K562 (cell line): ENCODE results near the gene STPG2. TPM values are rescaled to one million over a fixed set of nuclear protein-coding genes. Genes with fewer than 3 reads are reported as not detected.

Experiments used
- ATAC-seq: fragments of 200-7000 bp; cut with Tn5 transposase; 3 replicates; pipeline ENCODE4 v1.9.1; 2020; ENCODE audit warnings: moderate library complexity
- BruUV-seq: library from RNA; stranded (reverse); fragments of 400-500 nt; replicated peaks from 2 replicates; lab custom pipeline; 2021; lab: Mats Ljungman, UMichigan
- CTCF ChIA-PET: fragments of 300-600 bp; formaldehyde crosslinking; extraction: SDS; loops from one replicate; lab custom pipeline; 2021; ENCODE audit warnings: low intra/inter-chr PET ratio; lab: Yijun Ruan, JAX
- POLR2A ChIA-PET: fragments of 300-600, 350-650 bp; sonication (Branson Sonifier 250); formaldehyde crosslinking; extraction: SDS; loops from one replicate; lab custom pipeline; 2021; ENCODE audit warnings: antibody characterized with exemption, inconsistent platforms; lab: Yijun Ruan, JAX
- DNase-seq, 4 experiments: peaks; one replicate each; pipeline versions ENCODE4 v3.0.0 to v3.0.0-alpha.2; 2011 to 2018; ENCODE audit warnings: low spot score in 3 of 4, mixed read lengths in 3 of 4; ENCODE audit errors: extremely low read depth in 1 of 4
- FAIRE-seq: peaks from 2 replicates; lab custom pipeline; 2011; peaks lifted over from hg19 to GRCh38; lab: Jason Lieb, UNC
- H2AFZ ChIP-seq: 2 replicates; pipeline ENCODE4 v1.6.0; 2011; ENCODE audit warnings: low read depth, low read length, control low read depth, inconsistent platforms
- H3K27ac ChIP-seq: fragments of 200-600 bp; 3 replicates; pipeline ENCODE4 v1.8.0; 2011; ENCODE audit warnings: low read depth, mild to moderate bottlenecking, control low read depth, inconsistent platforms, low read length, moderate library complexity, mixed read lengths; ENCODE audit errors: extremely low read depth
- H3K27me3 ChIP-seq, 2 experiments: fragments of 300-600 bp in 1 of 2; 2 replicates in 1 of 2; 3 replicates in 1 of 2; pipeline versions ENCODE4 v1.6.0 to v1.8.0; 2011; ENCODE audit warnings: inconsistent platforms in 2 of 2, low read length in 2 of 2, mild to moderate bottlenecking in 1 of 2, mixed read lengths in 1 of 2, moderate library complexity in 1 of 2; ENCODE audit not compliant: control insufficient read depth in 2 of 2, insufficient read depth in 2 of 2
- H3K36me3 ChIP-seq: fragments of 300-600 bp; 3 replicates; pipeline ENCODE4 v1.8.0; 2011; ENCODE audit warnings: mild to moderate bottlenecking, low read length, inconsistent platforms; ENCODE audit not compliant: control insufficient read depth, insufficient read depth
- H3K4me1 ChIP-seq, 2 experiments: fragments of 200-600 bp in 1 of 2; replicated peaks in 1 of 2; 2 replicates in 1 of 2; 3 replicates in 1 of 2; pipeline versions ENCODE4 v1.5.1 to v1.8.0; 2011; ENCODE audit warnings: inconsistent platforms in 2 of 2, low read length in 2 of 2, mild to moderate bottlenecking in 1 of 2, mixed read lengths in 1 of 2, moderate library complexity in 1 of 2; ENCODE audit not compliant: control insufficient read depth in 2 of 2, insufficient read depth in 2 of 2
- H3K4me2 ChIP-seq: 2 replicates; pipeline ENCODE4 v1.6.1; 2011; ENCODE audit warnings: low read length, control low read depth, inconsistent platforms, mixed read lengths; ENCODE audit not compliant: insufficient read depth
- H3K4me3 ChIP-seq: fragments of 200-600 bp; sonication (generic), shearing (Covaris generic); 2 replicates; pipeline ENCODE4 v1.5.1; 2016; ENCODE audit warnings: control low read depth, inconsistent platforms
- H3K79me2 ChIP-seq: fragments of 200-600 bp; 3 replicates; pipeline ENCODE4 v1.8.0; 2011; ENCODE audit warnings: low read length, inconsistent platforms; ENCODE audit not compliant: control insufficient read depth, insufficient read depth
- H3K9ac ChIP-seq, 2 experiments: 2 replicates each; pipeline versions ENCODE4 v1.6.0 to v1.6.1; 2011; ENCODE audit warnings: low read depth in 2 of 2, low read length in 2 of 2, control low read depth in 1 of 2, inconsistent platforms in 1 of 2, mild to moderate bottlenecking in 1 of 2, mixed read lengths in 1 of 2; ENCODE audit not compliant: insufficient read depth in 1 of 2
- H3K9me1 ChIP-seq: one replicate; pipeline ENCODE4 v1.6.0; 2011; ENCODE audit warnings: inconsistent platforms, mild to moderate bottlenecking, low read length, moderate library complexity; ENCODE audit not compliant: control insufficient read depth, insufficient read depth
- H3K9me3 ChIP-seq: replicated peaks from 2 replicates; pipeline ENCODE4 v1.5.1; 2011; ENCODE audit warnings: low read depth, low read length, inconsistent platforms; ENCODE audit not compliant: control insufficient read depth, insufficient read depth
- H4K20me1 ChIP-seq: replicated peaks from 2 replicates; pipeline ENCODE4 v1.6.1; 2011; ENCODE audit warnings: low read length, inconsistent platforms, mixed read lengths; ENCODE audit not compliant: control insufficient read depth, insufficient read depth
- BDP1 ChIP-seq: IDR thresholded peaks from 3 replicates; pipeline ENCODE4 v1.6.1; 2011; ENCODE audit not compliant: insufficient read length, insufficient read depth
- CREM ChIP-seq: IDR thresholded peaks from 2 replicates; pipeline ENCODE4 v1.6.1; 2014; ENCODE audit warnings: antibody characterized with exemption, low read depth
- FOXP1 ChIP-seq: sonication (generic); formaldehyde crosslinking; IDR thresholded peaks from 2 replicates; pipeline ENCODE4 v1.8.0; 2022; ENCODE audit warnings: mild to moderate bottlenecking, missing genetic modification reagents
- HIVEP1 ChIP-seq: fragments of 250-450 bp; sonication (Bioruptor Pico); IDR thresholded peaks from 2 replicates; pipeline ENCODE4 v1.4.0; 2020; ENCODE audit warnings: mild to moderate bottlenecking
- KDM4B ChIP-seq, 2 experiments: fragments of 450-650 bp in 1 of 2; sonication (generic) in 1 of 2; IDR thresholded peaks; 2 replicates each; pipeline ENCODE4 v1.6.1; 2016 to 2017; ENCODE audit warnings: borderline replicate concordance in 2 of 2, antibody characterized with exemption in 1 of 2, low read depth in 1 of 2, mild to moderate bottlenecking in 1 of 2
- RBM25 ChIP-seq: fragments of 200-400 bp; formaldehyde crosslinking; IDR thresholded peaks from 2 replicates; pipeline ENCODE4 v1.6.1; 2018; ENCODE audit warnings: low read length, low read depth, moderate library complexity; ENCODE audit not compliant: severe bottlenecking
- ZC3H4 ChIP-seq: sonication (generic); formaldehyde crosslinking; IDR thresholded peaks from 2 replicates; pipeline ENCODE4 v1.9.0; 2021; ENCODE audit warnings: missing genetic modification reagents, borderline replicate concordance
- ZKSCAN3 ChIP-seq: fragments of 250-450 bp; sonication (Bioruptor Pico); IDR thresholded peaks from 2 replicates; pipeline ENCODE4 v1.4.0; 2020
- ZNF124 ChIP-seq: sonication (generic); formaldehyde crosslinking; IDR thresholded peaks from 2 replicates; pipeline ENCODE4 v1.8.1; 2022; ENCODE audit warnings: missing genetic modification reagents
- ZNF146 ChIP-seq: IDR thresholded peaks from one replicate; pipeline ENCODE4 v1.6.1; 2018; ENCODE audit warnings: missing compliant biosample characterization; ENCODE audit not compliant: unreplicated experiment
- ZNF23 ChIP-seq: fragments of 250-450 bp; sonication (Bioruptor Pico); IDR thresholded peaks from 2 replicates; pipeline ENCODE4 v1.4.0; 2020; ENCODE audit warnings: mild to moderate bottlenecking
- ZNF449 ChIP-seq: fragments of 250-450 bp; sonication (Bioruptor Pico); IDR thresholded peaks from 2 replicates; pipeline ENCODE4 v1.8.0; 2022; ENCODE audit warnings: moderate library complexity, mild to moderate bottlenecking, inconsistent platforms
- ZNF551 ChIP-seq: fragments of 250-450 bp; sonication (Bioruptor Pico); IDR thresholded peaks from 2 replicates; pipeline ENCODE4 v1.5.0; 2021; ENCODE audit warnings: mild to moderate bottlenecking, moderate library complexity
- ZNF57 ChIP-seq: fragments of 450-650 bp; formaldehyde crosslinking; IDR thresholded peaks from 2 replicates; pipeline ENCODE4 v1.4.0; 2020; ENCODE audit warnings: mild to moderate bottlenecking, moderate library complexity
- ZZZ3 ChIP-seq: fragments of 450-650 bp; IDR thresholded peaks from 2 replicates; pipeline ENCODE4 v1.6.1; 2016; ENCODE audit warnings: antibody characterized with exemption, mild to moderate bottlenecking, moderate library complexity
- WGBS: fragments of 100-300 bp; shearing (Covaris generic); methylation state at CpG from one replicate; pipeline ENCODE4 v1.1.6; 2016; ENCODE audit warnings: low coverage, mixed read lengths; ENCODE audit not compliant: insufficient coverage; ENCODE audit errors: missing lambda C conversion rate; 5-methylcytosine and 5-hydroxymethylcytosine counted together
- in situ Hi-C: fragments of 300-500 bp; cut with MboI; formaldehyde crosslinking; loops from 4 replicates; pipeline ENCODE4 v1.15.0; 2018; ENCODE audit warnings: inconsistent platforms, mixed read lengths
- intact Hi-C: fragments of 100-400 bp; cut with micrococcal nuclease; formaldehyde crosslinking; loops from 2 replicates; pipeline ENCODE4 v1.14.2; 2022
- polyA plus RNA-seq, 8 experiments: library from polyadenylated mRNA; depleted of rRNA in 4 of 8; stranded (reverse) in 5 of 8; unstranded in 3 of 8; fragments of >200 nt; fragmentation: Nextera tagmentation in 2 of 8; fragmentation: Illumina TruSeq in 1 of 8; extraction: Ambion mirVana in 2 of 8; extraction: Trizol in 1 of 8; gene quantifications; 2 replicates each; pipeline versions ENCODE4 v1.2.1 to v1.2.3, GENCODE V29; 2011 to 2014; ENCODE audit warnings: inconsistent platforms in 1 of 8, missing spikeins in 1 of 8
- total RNA-seq, 7 experiments: library from RNA; depleted of rRNA in 6 of 7; stranded (reverse); fragments of >200 nt in 6 of 7; fragmentation: Illumina TruSeq in 2 of 7; extraction: Trizol in 2 of 7; gene quantifications; 2 replicates each; pipeline versions ENCODE4 v1.2.1 to v1.2.3, GENCODE V29; 2011 to 2021; ENCODE audit warnings: low replicate concordance in 1 of 7
- TF ChIP-seq, protein P1 (sequence below), 2 experiments: fragments of 200-800 bp in 1 of 2; sonication (Bioruptor generic) in 1 of 2; sonication (generic) in 1 of 2; formaldehyde crosslinking in 1 of 2; IDR thresholded peaks in 1 of 2; conservative IDR thresholded peaks in 1 of 2; 2 replicates each; pipeline versions ENCODE4 v1.5.0 to v1.6.1; 2016 to 2020; ENCODE audit warnings: missing compliant biosample characterization in 1 of 2, missing genetic modification characterization in 1 of 2, missing genetic modification reagents in 1 of 2

STPG2 gene
- total and polyA plus RNA-seq, 9 of the 15 experiments (the other 6 are each of a cell fraction or from before 2014, with no cell fraction given), result not detected

DNA sequence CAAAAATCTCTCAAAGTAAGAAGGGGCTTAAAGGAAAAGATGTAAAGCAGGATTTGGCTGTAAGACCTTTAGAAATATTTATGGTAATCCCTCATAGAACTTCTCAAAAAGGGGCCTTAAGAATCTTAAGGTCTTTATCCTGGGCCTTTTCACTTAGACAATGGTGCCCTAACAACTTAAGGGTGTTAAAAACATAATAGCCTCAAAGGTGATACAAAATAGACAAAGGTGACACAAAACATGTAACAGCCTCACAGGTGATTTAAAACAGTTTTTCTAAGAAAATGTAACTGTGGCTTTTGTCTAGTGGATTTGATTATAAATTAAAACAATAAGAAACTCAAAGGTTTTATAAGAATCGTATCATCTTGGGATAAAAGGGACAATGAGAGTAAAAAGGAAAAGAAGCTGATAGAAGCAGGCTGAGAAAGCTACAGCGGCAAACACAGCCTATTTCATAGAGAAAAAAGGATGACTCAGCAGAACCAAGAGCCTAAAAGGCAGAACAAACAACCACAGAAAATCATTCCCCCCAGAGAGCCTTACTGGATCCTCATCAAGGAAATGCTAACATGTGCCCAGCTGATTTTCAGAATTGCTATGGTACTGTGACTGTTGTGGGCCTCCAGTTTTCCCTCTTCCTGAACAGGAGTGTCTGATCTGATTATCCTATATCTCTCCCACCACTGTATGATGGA, 164.3 kb downstream of the STPG2 start:
- Histone ChIP-seq H3K9me3 (no peaks in the 10 kb centered on the region), H3K36me3 (no peaks in the 10 kb centered on the region), H2AFZ (no peak overlapping the region), H3K79me2 (no peaks in the 10 kb centered on the region), H3K9me1 (no peaks in the 10 kb centered on the region), H3K9ac (no peak overlapping the region), H4K20me1 (no peaks in the 10 kb centered on the region), H3K27ac (no peak overlapping the region), H3K4me1 (no peaks in the 10 kb centered on the region), H3K27me3 (no peaks in the 10 kb centered on the region), H3K4me2 (no peak overlapping the region), H3K4me3 (no peak overlapping the region)
- in situ Hi-C loops, result no loop called here
- ChIA-PET CTCF (no interaction called here), POLR2A (no interaction called here)
- DNase-seq (no peak), ATAC-seq (no peak), FAIRE-seq (no peak)
- intact Hi-C loops, result no loop called here
- WGBS, result 0% methylated on average over 2 of the region's 2 CpGs
- TF ChIP-seq HIVEP1 (CRISPR knock-in tag) (no peak), ZNF551 (CRISPR knock-in tag) (no peak), ZNF57 (CRISPR knock-in tag) (no peak), ZC3H4 (CRISPR knock-in tag) (no peak), BDP1 (no peak), KDM4B (IDR thresholded peaks at IDR 0.05; ENCODE audit: borderline replicate concordance in 2 of 2, low read depth in 1 of 2) (no peak), ZNF146 (CRISPR knock-in tag) (no peak), ZNF124 (CRISPR knock-in tag) (no peak), ZNF23 (no peak), RBM25 (no peak), ZKSCAN3 (CRISPR knock-in tag) (no peak), ZZZ3 (no peak), FOXP1 (CRISPR knock-in tag) (no peak), CREM (no peak), ZNF449 (no peak)
- TF ChIP-seq, protein P1, sequence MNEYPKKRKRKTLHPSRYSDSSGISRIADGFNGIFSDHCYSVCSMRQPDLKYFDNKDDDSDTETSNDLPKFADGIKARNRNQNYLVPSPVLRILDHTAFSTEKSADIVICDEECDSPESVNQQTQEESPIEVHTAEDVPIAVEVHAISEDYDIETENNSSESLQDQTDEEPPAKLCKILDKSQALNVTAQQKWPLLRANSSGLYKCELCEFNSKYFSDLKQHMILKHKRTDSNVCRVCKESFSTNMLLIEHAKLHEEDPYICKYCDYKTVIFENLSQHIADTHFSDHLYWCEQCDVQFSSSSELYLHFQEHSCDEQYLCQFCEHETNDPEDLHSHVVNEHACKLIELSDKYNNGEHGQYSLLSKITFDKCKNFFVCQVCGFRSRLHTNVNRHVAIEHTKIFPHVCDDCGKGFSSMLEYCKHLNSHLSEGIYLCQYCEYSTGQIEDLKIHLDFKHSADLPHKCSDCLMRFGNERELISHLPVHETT (CRISPR knock-in tag; conservative IDR thresholded peaks at IDR 0.05 in 1 of 2, IDR thresholded peaks at IDR 0.05 in 1 of 2), result no peak
- TF ChIP-seq, all 486 proteins: peak for 0
- BruUV-seq, result no TSS peak
